H9 (cell line): ENCODE results near the gene CSNK1A1L. TPM values are rescaled to one million over a fixed set of nuclear protein-coding genes. Genes with fewer than 3 reads are reported as not detected.

ENCODE experiments used
- DNase-seq: peaks from one replicate; pipeline ENCODE4 v3.0.0-alpha.2; 2017
- H2AFZ ChIP-seq: one replicate; pipeline ENCODE4 v1.6.1; 2013; ENCODE audit warnings: mild to moderate bottlenecking, low read length, control low read depth, moderate library complexity
- H2AK5ac ChIP-seq: 2 replicates; pipeline ENCODE4 v1.6.1; 2013; ENCODE audit warnings: low read length, control low read depth, mixed read lengths; ENCODE audit not compliant: insufficient read length
- H2BK120ac ChIP-seq: one replicate; pipeline ENCODE4 v1.6.1; 2013; ENCODE audit warnings: low read depth, mild to moderate bottlenecking, low read length, control low read depth, inconsistent platforms; ENCODE audit not compliant: poor library complexity, severe bottlenecking
- H2BK12ac ChIP-seq: 2 replicates; pipeline ENCODE4 v1.6.1; 2013; ENCODE audit warnings: low read length, control low read depth, mixed read lengths, low read depth; ENCODE audit not compliant: insufficient read length
- H2BK15ac ChIP-seq: 2 replicates; pipeline ENCODE4 v1.6.1; 2013; ENCODE audit warnings: low read depth, low read length, control low read depth
- H2BK20ac ChIP-seq: one replicate; pipeline ENCODE4 v1.6.1; 2013; ENCODE audit warnings: low read depth, mild to moderate bottlenecking, low read length, control low read depth, inconsistent platforms; ENCODE audit not compliant: poor library complexity, severe bottlenecking
- H2BK5ac ChIP-seq: 2 replicates; pipeline ENCODE4 v1.6.1; 2013; ENCODE audit warnings: low read length, control low read depth, mixed read lengths; ENCODE audit not compliant: insufficient read length
- H3K14ac ChIP-seq: 2 replicates; pipeline ENCODE4 v1.6.1; 2013; ENCODE audit warnings: low read length, control low read depth; ENCODE audit not compliant: insufficient read depth
- H3K18ac ChIP-seq: 2 replicates; pipeline ENCODE4 v1.6.1; 2013; ENCODE audit warnings: low read depth, mild to moderate bottlenecking, mixed read lengths, low read length, control low read depth; ENCODE audit not compliant: insufficient read length
- H3K23ac ChIP-seq: 2 replicates; pipeline ENCODE4 v1.6.1; 2013; ENCODE audit warnings: low read length, control low read depth, mixed read lengths, low read depth; ENCODE audit not compliant: insufficient read length
- H3K23me2 ChIP-seq: 2 replicates; pipeline ENCODE4 v1.6.1; 2013; ENCODE audit warnings: low read depth, mild to moderate bottlenecking, mixed read lengths, low read length, control low read depth; ENCODE audit not compliant: insufficient read length, poor library complexity, severe bottlenecking
- H3K27ac ChIP-seq: 2 replicates; pipeline ENCODE4 v1.5.1; 2013; ENCODE audit warnings: low read length, control low read depth, mixed read lengths, low read depth; ENCODE audit not compliant: insufficient read length
- H3K27me3 ChIP-seq: 2 replicates; pipeline ENCODE4 v1.6.1; 2013; ENCODE audit warnings: low read length, control low read depth, inconsistent platforms; ENCODE audit not compliant: insufficient read depth
- H3K4ac ChIP-seq: 2 replicates; pipeline ENCODE4 v1.6.1; 2013; ENCODE audit warnings: low read depth, mild to moderate bottlenecking, control low read depth, inconsistent platforms, low read length, moderate library complexity
- H3K4me1 ChIP-seq: 2 replicates; pipeline ENCODE4 v1.6.1; 2013; ENCODE audit warnings: low read length, control low read depth, inconsistent platforms; ENCODE audit not compliant: insufficient read depth
- H3K4me2 ChIP-seq: 2 replicates; pipeline ENCODE4 v1.6.1; 2013; ENCODE audit warnings: low read length, control low read depth, mixed read lengths; ENCODE audit not compliant: insufficient read length, insufficient read depth
- H3K56ac ChIP-seq: 2 replicates; pipeline ENCODE4 v1.6.1; 2013; ENCODE audit warnings: low read depth, mild to moderate bottlenecking, mixed read lengths, low read length, control low read depth; ENCODE audit not compliant: insufficient read length
- H3K79me1 ChIP-seq: 2 replicates; pipeline ENCODE4 v1.6.1; 2013; ENCODE audit warnings: low read depth, mild to moderate bottlenecking, moderate library complexity, low read length, control low read depth, inconsistent platforms; ENCODE audit not compliant: insufficient read depth, poor library complexity, severe bottlenecking
- H3K79me2 ChIP-seq: 2 replicates; pipeline ENCODE4 v1.6.1; 2013; ENCODE audit warnings: low read length, control low read depth, inconsistent platforms; ENCODE audit not compliant: insufficient read depth
- H3K9ac ChIP-seq: 2 replicates; pipeline ENCODE4 v1.6.1; 2013; ENCODE audit warnings: low read length, control low read depth, mixed read lengths; ENCODE audit not compliant: insufficient read length; ENCODE audit errors: extremely low read depth
- H3K9me3 ChIP-seq: one replicate; pipeline ENCODE4 v1.6.1; 2013; ENCODE audit warnings: low read depth, low read length, inconsistent platforms; ENCODE audit not compliant: control insufficient read depth
- H3T11ph ChIP-seq: one replicate; pipeline ENCODE4 v1.6.1; 2013; ENCODE audit warnings: mild to moderate bottlenecking, low read length, control low read depth, inconsistent platforms
- H4K20me1 ChIP-seq: one replicate; pipeline ENCODE4 v1.6.1; 2013; ENCODE audit not compliant: control insufficient read depth, insufficient read length, insufficient read depth
- H4K5ac ChIP-seq: 2 replicates; pipeline ENCODE4 v1.6.1; 2013; ENCODE audit warnings: low read depth, mild to moderate bottlenecking, mixed read lengths, low read length, control low read depth; ENCODE audit not compliant: insufficient read length
- H4K8ac ChIP-seq: replicated peaks from 2 replicates; pipeline ENCODE4 v1.6.1; 2013; ENCODE audit warnings: low read length, control low read depth, mixed read lengths, low read depth; ENCODE audit not compliant: insufficient read length
- H4K91ac ChIP-seq: 2 replicates; pipeline ENCODE4 v1.6.1; 2013; ENCODE audit warnings: low read depth, mild to moderate bottlenecking, moderate library complexity, mixed read lengths, low read length, control low read depth; ENCODE audit not compliant: insufficient read length
- H3K27ac Mint-ChIP-seq, 3 experiments: 2 replicates in 2 of 3; 3 replicates in 1 of 3; pipeline ENCODE4 v1.8.0; 2020 to 2021; ENCODE audit warnings: mixed read lengths in 3 of 3, mild to moderate bottlenecking in 1 of 3, moderate library complexity in 1 of 3
- H3K27me3 Mint-ChIP-seq: 2 replicates; pipeline ENCODE4 v1.8.0; 2021; ENCODE audit warnings: low read depth, mild to moderate bottlenecking, moderate library complexity, mixed read lengths
- H3K36me3 Mint-ChIP-seq, 3 experiments: 2 replicates in 2 of 3; 3 replicates in 1 of 3; pipeline ENCODE4 v1.8.0; 2020 to 2021; ENCODE audit warnings: low read depth in 3 of 3, mixed read lengths in 3 of 3; ENCODE audit not compliant: insufficient read depth in 1 of 3
- H3K4me1 Mint-ChIP-seq, 2 experiments: 2 replicates each; pipeline ENCODE4 v1.8.0; 2020; ENCODE audit warnings: mixed read lengths in 2 of 2
- H3K4me3 Mint-ChIP-seq, 2 experiments: 2 replicates in 1 of 2; 3 replicates in 1 of 2; pipeline ENCODE4 v1.8.0; 2020 to 2021; ENCODE audit warnings: mild to moderate bottlenecking in 2 of 2, mixed read lengths in 2 of 2, moderate library complexity in 1 of 2
- H3K9me3 Mint-ChIP-seq, 2 experiments: 2 replicates in 1 of 2; 3 replicates in 1 of 2; pipeline ENCODE4 v1.8.0; 2020; ENCODE audit warnings: mild to moderate bottlenecking in 2 of 2, mixed read lengths in 2 of 2, moderate library complexity in 1 of 2
- WGBS: extraction: QIAGEN DNeasy Blood & Tissue Kit; methylation state at CpG from one replicate; pipeline ENCODE4 v1.1.7; 2013; ENCODE audit warnings: missing lambda C conversion rate, low lambda C conversion rate, mixed read lengths; ENCODE audit not compliant: insufficient read length; ENCODE audit errors: extremely low coverage; 5-methylcytosine and 5-hydroxymethylcytosine counted together
- total RNA-seq: library from RNA; stranded (reverse); gene quantifications from 2 replicates; pipeline ENCODE4 v1.2.1, GENCODE V29; 2021
- TF ChIP-seq, protein P1 (sequence below): fragments of 200-600 bp; sonication (generic); conservative IDR thresholded peaks from 3 replicates; pipeline ENCODE4 v1.8.0; 2021; ENCODE audit warnings: antibody characterized with exemption, mild to moderate bottlenecking

The CSNK1A1L gene
- total RNA-seq, 1 experiment from 2014 or later: not detected

DNA sequence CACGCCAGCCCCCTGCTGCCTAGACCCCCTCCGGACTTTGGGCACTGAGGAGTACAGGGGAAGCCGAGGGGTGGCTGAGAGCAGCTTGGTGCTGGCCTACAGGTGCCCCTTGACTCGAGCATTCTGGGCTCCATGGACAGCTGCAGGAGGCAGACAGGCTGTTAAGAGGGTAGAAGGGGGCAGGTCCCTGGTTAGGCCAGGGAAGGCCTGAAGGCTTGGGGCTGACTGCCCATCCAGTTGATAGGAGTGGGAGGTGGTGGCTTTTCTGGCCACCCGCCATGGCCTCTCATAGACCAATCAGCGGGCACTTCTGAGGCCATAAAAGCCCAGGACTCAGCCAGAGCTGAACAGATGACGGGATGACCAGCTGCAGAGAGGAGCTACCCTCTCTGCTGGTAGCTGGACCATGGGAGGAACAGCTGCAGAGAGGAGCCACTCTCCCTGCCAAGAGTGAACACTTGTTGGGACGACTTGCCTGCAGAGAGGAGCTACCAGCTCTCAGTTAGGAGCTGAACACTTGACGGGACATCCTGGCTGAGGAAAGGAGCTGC lies 35.2 kb downstream of the CSNK1A1L start:
- H3K4me1 ChIP-seq: no peaks in the 10 kb centered on the region; the same call in 1 of the 2 replicates
- no peak overlapping the region for H3K4ac ChIP-seq
- no peak overlapping the region for H3K4me3 Mint-ChIP-seq
- H2BK12ac ChIP-seq: no peak overlapping the region
- no peak for DNase-seq
- no peak overlapping the region for H2BK120ac ChIP-seq
- no peak overlapping the region for H3K18ac ChIP-seq
- H3K56ac ChIP-seq: no peak overlapping the region
- peaks cover 10 to 17% of the 10 kb centered on the region in 2 experiments for H3K4me1 Mint-ChIP-seq
- no peak overlapping the region for H2BK20ac ChIP-seq
- no peak overlapping the region for H3K9ac ChIP-seq
- H3K36me3 Mint-ChIP-seq: no peaks in the 10 kb centered on the region
- H3K9me3 Mint-ChIP-seq: no peaks in the 10 kb centered on the region
- no CpG with 5 or more reads among the region's 9 CpGs for WGBS
- H3K27me3 ChIP-seq: no peaks in the 10 kb centered on the region
- no peak overlapping the region for H2BK5ac ChIP-seq
- no peak overlapping the region for H3K27ac ChIP-seq
- H3K9me3 ChIP-seq: no peaks in the 10 kb centered on the region
- H4K91ac ChIP-seq: no peak overlapping the region
- H4K5ac ChIP-seq: no peak overlapping the region
- no peak overlapping the region for H3K4me2 ChIP-seq
- peak overlapping the region; percentile 13; the same call in 1 of the 2 replicates for H3K14ac ChIP-seq
- no peak overlapping the region for H2BK15ac ChIP-seq
- no peaks in the 10 kb centered on the region for H3K79me1 ChIP-seq
- H3K79me2 ChIP-seq: no peaks in the 10 kb centered on the region
- H4K20me1 ChIP-seq: no peaks in the 10 kb centered on the region
- no peaks in the 10 kb centered on the region for H3K23me2 ChIP-seq
- no peak overlapping the region for H3T11ph ChIP-seq
- no peak overlapping the region for H2AFZ ChIP-seq
- H2AK5ac ChIP-seq: no peak overlapping the region
- H4K8ac ChIP-seq: no peak overlapping the region
- H3K23ac ChIP-seq: no peak overlapping the region
- H3K27ac Mint-ChIP-seq: peak overlapping the region in 1 of 3 experiments; percentile 87; a peak in 2 of 7 replicates
- TF ChIP-seq, protein P1, sequence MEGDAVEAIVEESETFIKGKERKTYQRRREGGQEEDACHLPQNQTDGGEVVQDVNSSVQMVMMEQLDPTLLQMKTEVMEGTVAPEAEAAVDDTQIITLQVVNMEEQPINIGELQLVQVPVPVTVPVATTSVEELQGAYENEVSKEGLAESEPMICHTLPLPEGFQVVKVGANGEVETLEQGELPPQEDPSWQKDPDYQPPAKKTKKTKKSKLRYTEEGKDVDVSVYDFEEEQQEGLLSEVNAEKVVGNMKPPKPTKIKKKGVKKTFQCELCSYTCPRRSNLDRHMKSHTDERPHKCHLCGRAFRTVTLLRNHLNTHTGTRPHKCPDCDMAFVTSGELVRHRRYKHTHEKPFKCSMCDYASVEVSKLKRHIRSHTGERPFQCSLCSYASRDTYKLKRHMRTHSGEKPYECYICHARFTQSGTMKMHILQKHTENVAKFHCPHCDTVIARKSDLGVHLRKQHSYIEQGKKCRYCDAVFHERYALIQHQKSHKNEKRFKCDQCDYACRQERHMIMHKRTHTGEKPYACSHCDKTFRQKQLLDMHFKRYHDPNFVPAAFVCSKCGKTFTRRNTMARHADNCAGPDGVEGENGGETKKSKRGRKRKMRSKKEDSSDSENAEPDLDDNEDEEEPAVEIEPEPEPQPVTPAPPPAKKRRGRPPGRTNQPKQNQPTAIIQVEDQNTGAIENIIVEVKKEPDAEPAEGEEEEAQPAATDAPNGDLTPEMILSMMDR: no peak
- no peaks in the 10 kb centered on the region for H3K27me3 Mint-ChIP-seq
